Fibroblast of skin of scalp (primary cell): ENCODE data around the gene MOB3A.

Experiments used
- DNase-seq: peaks from one replicate; pipeline ENCODE4 v3.0.0-alpha.2; 2013

MOB3A gene

GRCh38 chr19:2081873-2082810 is 14.0 kb downstream of the MOB3A start:
- no peak for DNase-seq

DNA sequence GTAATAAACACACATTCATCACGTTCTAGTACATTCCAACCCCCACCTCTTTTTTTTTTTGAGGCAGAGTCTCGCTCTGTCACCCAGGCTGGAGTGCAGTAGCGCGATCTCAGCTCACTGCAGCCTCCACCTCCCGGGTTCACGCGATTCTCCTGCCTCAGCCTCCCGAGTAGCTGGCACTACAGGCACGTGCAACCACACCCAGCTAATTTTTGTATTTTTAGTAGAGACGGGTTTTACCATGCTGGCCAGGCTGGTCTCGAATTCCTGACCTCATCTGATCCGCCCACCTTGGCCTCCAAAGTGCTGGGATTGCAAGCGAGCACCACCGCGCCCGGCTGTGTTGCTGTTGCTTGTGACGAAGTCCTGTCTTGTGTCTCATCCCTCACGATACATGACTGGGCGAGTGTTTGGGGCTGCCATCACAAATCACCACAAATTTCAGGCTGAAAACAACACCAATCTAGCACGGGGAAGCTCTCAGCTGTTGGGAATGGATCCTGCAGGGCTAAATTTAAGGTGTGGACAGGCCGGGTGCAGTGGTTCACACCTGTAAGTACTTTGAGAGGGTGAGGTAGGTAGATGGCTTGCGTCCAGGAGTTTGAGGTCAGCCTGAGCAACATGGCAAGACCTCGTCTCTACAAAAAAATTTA is 15.7 kb downstream of the MOB3A start:
- no peak for DNase-seq

DNA sequence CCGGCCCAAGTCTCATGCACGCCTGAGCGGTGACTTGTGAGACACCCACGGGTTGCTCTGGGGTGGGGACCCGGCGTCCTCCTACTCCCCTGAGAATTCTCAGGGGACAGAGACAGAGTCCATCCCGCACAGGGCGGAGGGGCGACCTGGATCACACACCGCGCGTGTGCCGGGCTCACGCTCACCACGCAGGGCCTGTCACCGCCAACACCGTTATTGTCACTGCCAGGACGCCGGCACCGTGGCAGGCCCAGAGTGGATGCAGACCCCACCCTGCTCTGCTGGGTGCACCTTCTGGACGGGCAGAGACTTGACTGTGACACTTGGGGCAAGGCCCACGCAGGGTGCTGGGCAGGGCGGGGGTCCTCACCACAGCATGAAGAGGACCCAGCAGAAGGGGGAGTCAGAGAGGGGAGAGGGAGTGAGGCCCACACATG is 16.2 kb downstream of the MOB3A start:
- no peak for DNase-seq

- DNase-seq, result no peak
Measured at GRCh38 chr19:2079076-2079864, 16.9 kb downstream of the MOB3A start.

DNA sequence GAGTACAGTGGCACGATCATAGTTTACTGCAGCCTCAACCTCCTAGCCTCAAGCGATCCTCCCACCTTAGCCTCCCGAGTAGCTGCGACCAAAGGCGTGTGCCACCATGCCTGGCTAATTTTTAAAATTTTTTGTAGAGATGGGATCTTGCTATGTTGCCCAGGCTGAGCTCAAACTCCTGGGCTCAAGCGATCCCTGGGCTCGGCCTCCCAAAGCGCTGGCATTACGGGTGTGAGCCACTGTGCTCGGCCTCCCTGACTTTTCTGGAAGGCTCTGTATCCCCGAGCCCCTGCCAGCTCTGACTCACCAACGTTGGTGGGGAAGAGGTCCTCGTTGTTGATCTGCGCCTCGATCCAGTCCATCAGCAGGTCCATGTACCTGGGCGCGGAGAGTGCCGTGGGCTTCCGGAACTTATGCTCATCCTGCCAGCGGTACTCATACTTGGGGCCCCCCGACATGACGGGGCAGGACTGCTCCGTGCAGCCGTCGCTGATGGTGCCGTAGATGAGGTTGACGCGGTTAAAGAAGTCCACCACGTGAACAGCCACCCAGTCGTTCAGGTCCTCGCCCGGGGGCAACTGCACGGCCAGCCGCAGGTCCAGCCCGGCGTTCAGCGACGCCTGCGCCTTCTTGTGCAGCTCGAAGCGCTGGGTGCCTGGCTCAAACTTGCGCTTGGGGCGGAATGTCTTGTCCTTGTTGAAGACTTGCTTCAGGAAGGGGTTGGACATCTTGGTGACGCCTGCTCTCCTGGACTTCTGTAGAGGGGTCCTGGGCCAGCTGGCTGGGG is 18.1 kb downstream of the MOB3A start:
- no peak for DNase-seq

GRCh38 chr19:2077398-2077797 is 18.7 kb downstream of the MOB3A start:
- no peak for DNase-seq

- DNase-seq, result no peak
Measured at GRCh38 chr19:2076526-2076944, 19.6 kb downstream of the MOB3A start.

GRCh38 chr19:2072757-2073551 is 23.2 kb downstream of the MOB3A start:
- DNase-seq, result no peak

DNA sequence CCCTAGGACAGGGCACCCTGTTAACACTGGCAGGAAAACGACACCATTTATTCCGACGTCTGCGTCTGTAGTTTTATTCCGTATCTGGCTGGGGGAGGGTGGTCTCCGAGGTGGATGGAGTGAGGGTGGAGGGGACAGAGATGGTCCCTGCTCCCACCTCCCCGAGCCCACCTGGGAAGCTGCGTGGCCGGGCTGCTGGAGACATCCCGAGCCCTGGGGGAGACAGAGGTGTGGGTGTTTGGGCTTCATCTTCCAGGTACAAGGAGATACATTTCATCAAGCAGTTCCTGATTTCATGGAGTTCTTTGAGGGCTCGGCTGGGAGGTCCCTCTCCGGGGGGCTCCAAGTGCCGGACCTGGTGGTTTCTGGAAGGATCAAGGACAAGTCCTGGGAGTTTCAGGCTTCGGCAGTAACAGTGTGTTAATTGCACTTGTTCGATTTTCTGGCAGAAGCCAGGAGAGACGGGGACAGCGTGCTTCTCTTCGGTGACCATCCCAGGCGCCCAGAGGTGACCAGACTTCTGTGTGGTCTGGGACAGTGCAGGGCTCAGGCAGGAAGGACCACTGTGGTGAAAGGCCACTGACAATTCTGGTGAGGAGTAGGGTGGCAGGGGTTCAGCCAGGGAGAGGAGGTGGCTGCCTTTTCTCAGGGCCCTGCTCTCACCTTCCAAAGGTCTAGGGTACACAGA is 25.0 kb downstream of the MOB3A start:
- no peak for DNase-seq

DNA sequence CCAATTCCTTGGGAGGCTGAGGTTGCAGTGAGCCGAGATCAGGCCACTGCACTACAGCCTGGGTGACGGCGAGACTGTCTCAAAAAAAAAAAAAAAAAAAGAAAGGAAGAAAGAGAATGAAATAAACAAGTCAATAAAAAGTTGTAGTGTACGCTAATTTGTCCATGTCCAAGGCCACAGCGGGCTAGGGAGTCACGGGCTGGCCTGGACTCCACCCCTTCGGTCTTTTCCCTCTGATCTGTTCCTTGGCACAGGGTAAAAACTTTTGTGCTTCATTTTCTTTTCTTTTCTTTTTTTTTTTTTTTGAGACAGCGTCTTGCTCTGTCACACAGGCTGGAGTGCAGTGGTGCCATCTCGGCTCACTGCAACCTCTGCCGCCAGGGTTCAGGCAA is 25.7 kb downstream of the MOB3A start:
- DNase-seq, result no peak

DNA sequence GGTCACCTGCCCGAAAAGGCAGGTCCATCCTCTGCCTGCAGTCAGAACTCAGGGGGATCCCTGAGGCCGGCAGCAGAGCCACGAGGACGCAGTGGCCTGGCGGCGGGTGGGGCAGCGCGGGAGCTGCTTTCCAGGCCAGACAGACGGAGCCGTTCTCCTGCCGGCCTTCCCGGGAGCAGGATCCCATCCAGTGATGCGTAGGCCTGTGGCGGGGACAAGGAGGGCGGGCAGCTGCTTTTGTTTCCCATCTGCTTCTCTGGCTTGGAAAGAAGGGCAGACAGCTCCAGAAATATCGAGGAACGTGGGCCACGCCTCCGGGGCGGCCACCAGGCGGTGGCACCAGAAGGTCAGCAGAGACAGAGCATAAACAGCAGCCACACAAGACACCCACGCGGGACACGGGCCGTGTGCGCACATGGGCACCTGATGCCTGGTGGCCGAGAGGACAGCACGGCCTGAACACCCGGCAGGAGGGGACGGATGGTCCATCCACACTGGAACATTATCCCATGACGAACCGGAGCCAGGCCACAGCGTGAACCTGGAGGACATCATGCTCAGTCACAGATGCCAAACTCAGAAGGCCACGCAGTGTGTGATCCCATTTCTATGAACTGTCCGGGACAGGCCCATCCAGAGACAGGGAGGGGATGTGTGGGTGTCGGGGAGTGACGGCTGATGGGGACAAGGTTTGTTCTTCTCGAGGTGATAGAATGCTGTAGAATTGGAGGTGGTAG is 31.2 kb downstream of the MOB3A start:
- DNase-seq, result no peak

DNA sequence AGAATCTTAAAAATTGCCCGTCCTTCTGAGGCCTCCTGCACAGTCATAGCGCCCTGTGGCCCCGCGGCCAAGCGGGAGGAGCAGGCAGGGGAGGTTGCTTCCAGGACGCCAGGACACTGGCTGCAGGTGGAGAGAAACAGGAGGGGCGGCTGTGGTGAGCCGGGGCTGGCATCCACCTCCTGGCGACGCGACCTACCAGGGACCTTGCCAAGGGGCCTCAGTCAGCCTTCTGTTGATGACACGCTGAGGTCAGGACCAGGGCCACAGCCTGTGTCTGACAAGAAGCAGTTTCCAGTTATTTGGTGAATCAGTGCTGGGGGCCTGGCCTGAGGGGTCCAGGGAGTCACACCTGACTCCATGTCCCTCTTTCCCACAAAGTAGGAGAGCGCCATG is 31.7 kb downstream of the MOB3A start:
- no peak for DNase-seq

DNA sequence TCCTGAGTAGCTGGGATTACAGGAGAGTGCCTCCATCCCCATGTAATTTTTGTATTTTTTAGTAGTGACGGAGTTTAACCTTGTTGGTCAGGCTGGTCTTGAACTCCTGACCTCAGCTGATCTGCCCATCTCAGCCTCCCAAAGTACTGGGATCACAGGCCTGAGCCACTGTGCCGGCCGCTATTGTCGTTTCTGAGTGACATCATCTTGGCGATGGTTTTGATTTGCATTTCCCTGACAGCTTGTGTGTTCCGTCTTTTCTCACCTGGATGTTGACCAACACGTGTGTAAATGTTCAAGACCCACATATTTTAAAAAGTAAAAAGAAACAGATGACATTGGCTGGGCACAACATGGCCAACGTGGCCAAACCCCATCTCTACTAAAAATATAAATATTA is 32.3 kb downstream of the MOB3A start:
- DNase-seq, result no peak

- DNase-seq, result no peak
Measured at GRCh38 chr19:2062770-2063169, 33.4 kb downstream of the MOB3A start.

- DNase-seq, result no peak
Measured at GRCh38 chr19:2062389-2062729, 33.8 kb downstream of the MOB3A start.

DNA sequence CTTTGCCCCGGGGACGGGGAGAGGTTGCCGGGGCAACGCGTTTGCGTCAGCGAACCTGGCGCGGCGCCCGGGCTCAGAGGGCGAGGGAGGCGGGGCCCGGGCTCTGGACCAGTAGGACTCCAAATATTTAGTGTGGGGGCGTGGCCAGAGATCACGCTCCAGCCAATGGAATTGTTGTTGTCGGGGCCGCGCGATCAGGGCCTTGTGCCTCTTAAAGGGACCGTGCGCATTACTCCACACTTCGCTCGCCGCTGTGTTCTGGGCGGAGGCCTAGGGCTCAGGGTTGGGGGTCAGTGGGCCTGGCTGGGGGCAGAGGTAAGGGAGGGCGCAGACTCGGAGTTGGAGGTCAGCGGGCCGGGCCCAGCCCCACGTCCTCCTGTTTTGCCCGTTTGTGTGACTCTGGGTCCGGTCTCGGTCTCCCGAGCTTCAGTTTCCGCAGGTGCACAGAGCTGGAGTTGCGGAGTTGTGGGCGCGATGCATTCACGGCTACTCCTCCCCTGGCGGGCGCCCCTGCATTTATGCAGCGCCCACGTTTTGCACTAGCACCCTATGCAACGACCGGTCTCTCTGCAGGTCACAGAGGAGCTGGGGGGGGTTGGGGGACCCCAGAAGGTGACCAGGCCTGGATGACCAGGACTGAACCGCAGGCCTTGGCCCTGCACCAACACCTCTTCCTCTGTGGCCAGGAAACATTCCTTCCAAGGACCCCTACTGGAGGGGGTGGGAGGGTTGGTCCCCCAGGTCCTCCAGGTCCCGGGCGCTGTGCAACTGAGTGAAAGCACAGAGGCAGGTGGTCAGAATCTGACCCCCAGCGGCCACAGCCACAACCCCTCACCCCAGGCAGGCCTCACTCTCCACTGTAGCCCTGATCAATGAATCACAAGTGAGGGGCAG is 34.4 kb downstream of the MOB3A start:
- DNase-seq, result peak; percentile 98

- peak; percentile 68 for DNase-seq
Measured at GRCh38 chr19:2060884-2061494, 35.1 kb downstream of the MOB3A start.

- DNase-seq, result peak; percentile 88
Measured at GRCh38 chr19:2059422-2060201, 36.5 kb downstream of the MOB3A start.
